NCI-H345 (cell line): ENCODE results near the gene TBC1D22A.
"Not testable (repeated sequence)": the region's sequence is repeated elsewhere in the genome, so short reads cannot be mapped to it uniquely, and the experiment has no call there.

Experiments used
- DNase-seq: peaks from one replicate; lab custom pipeline; 2025; lab: John Stamatoyannopoulos, UW

TBC1D22A gene

GRCh38 chr22:47102648-47103047 lies 340.2 kb downstream of the TBC1D22A start:
- no peak for DNase-seq

GRCh38 chr22:47105085-47105484 lies 342.6 kb downstream of the TBC1D22A start:
- DNase-seq: no peak

GRCh38 chr22:47106806-47107205 lies 344.4 kb downstream of the TBC1D22A start:
- no peak for DNase-seq

GRCh38 chr22:47107431-47107830 lies 345.0 kb downstream of the TBC1D22A start:
- no peak for DNase-seq

GRCh38 chr22:47110817-47111443 lies 348.5 kb downstream of the TBC1D22A start:
- DNase-seq: no peak

- DNase-seq: no peak
Observed at GRCh38 chr22:47111626-47112581, 349.5 kb downstream of the TBC1D22A start.

GRCh38 chr22:47112582-47112965 lies 350.1 kb downstream of the TBC1D22A start:
- no peak for DNase-seq

- no peak for DNase-seq
Observed at GRCh38 chr22:47112994-47113852, 350.8 kb downstream of the TBC1D22A start.

- no peak for DNase-seq
Observed at GRCh38 chr22:47113853-47114415, 351.5 kb downstream of the TBC1D22A start.

- no peak for DNase-seq
Observed at GRCh38 chr22:47114813-47115517, 352.5 kb downstream of the TBC1D22A start.

GRCh38 chr22:47115518-47115890 lies 353.1 kb downstream of the TBC1D22A start:
- no peak for DNase-seq

GRCh38 chr22:47115921-47116320 lies 353.5 kb downstream of the TBC1D22A start:
- DNase-seq: no peak

- DNase-seq: no peak
Observed at GRCh38 chr22:47116426-47117341, 354.2 kb downstream of the TBC1D22A start.

GRCh38 chr22:47117442-47117841 lies 355.0 kb downstream of the TBC1D22A start:
- not testable (repeated sequence) for DNase-seq

- no peak for DNase-seq
Observed at GRCh38 chr22:47119181-47119580, 356.7 kb downstream of the TBC1D22A start.

- DNase-seq: no peak
Observed at GRCh38 chr22:47120399-47120798, 357.9 kb downstream of the TBC1D22A start.

- no peak for DNase-seq
Observed at GRCh38 chr22:47121791-47122190, 359.3 kb downstream of the TBC1D22A start.

GRCh38 chr22:47122441-47123000 lies 360.1 kb downstream of the TBC1D22A start:
- DNase-seq: no peak

GRCh38 chr22:47123006-47123826 lies 360.8 kb downstream of the TBC1D22A start:
- DNase-seq: no peak
